Ovary (tissue), 10 donors: ENCODE results near the gene FAM3A. TPM values are rescaled to one million over a fixed set of nuclear protein-coding genes. Genes with fewer than 3 reads are reported as not detected.
"Not testable (repeated sequence)": the region's sequence is repeated elsewhere in the genome, so short reads cannot be mapped to it uniquely, and the experiment has no call there.

Experiments
- DNase-seq, 5 donors: peaks; one replicate each; pipeline ENCODE4 v3.0.0-alpha.2; 2019 to 2020
- H3K27ac ChIP-seq, 2 donors: fragments of 200-600 bp; one replicate each; pipeline versions ENCODE4 v1.5.1 to v1.8.0; 2019 to 2022
- H3K27me3 ChIP-seq: fragments of 200-600 bp; one replicate; pipeline ENCODE4 v1.8.0; 2022
- H3K36me3 ChIP-seq: fragments of 200-600 bp; sonication (generic); one replicate; pipeline ENCODE4 v1.5.1; 2019
- H3K4me1 ChIP-seq: one replicate; pipeline ENCODE4 v1.8.1; 2013; ENCODE audit warnings: mild to moderate bottlenecking, moderate library complexity; ENCODE audit not compliant: insufficient read depth
- H3K4me3 ChIP-seq: fragments of 200-600 bp; sonication (generic); one replicate; pipeline ENCODE4 v1.5.1; 2017
- H3K9me3 ChIP-seq, 2 donors: fragments of 200-600 bp in 1 of 2; sonication (generic) in 1 of 2; one replicate each; pipeline versions ENCODE4 v1.5.1 to v1.8.1; 2013 to 2019; ENCODE audit warnings: mild to moderate bottlenecking in 1 of 2, moderate library complexity in 1 of 2
- EP300 ChIP-seq: sonication (generic); formaldehyde crosslinking; IDR thresholded peaks from one replicate; pipeline ENCODE4 v1.6.1; 2017; ENCODE audit warnings: antibody characterized with exemption
- POLR2A ChIP-seq: fragments of 450-650 bp; IDR thresholded peaks from one replicate; pipeline ENCODE4 v1.6.1; 2017; ENCODE audit warnings: antibody characterized with exemption, mild to moderate bottlenecking, moderate library complexity
- WGBS, 3 donors: extraction: QIAGEN DNeasy Blood & Tissue Kit in 1 of 3; methylation state at CpG; one replicate each; pipeline versions ENCODE4 v1.1.5 to v1.1.7; 2013 to 2017; 5-methylcytosine and 5-hydroxymethylcytosine counted together
- intact Hi-C, 4 donors: fragments of 100-400 bp; cut with DNase I; formaldehyde crosslinking; loops; one replicate each; pipeline versions ENCODE4 v1.11.0 to v1.15.1; 2022 to 2023
- long read RNA-seq, 3 donors: library from polyadenylated mRNA in 2 of 3; unstranded in 2 of 3; transcript quantifications; one replicate each; pipeline ENCODE4 v2.0.0 and lab custom pipeline, GENCODE V29; 2021 to 2026
- polyA plus RNA-seq, 2 donors: library from polyadenylated mRNA; stranded (reverse); fragments of 200-250 nt in 1 of 2; fragments of 350-450 nt in 1 of 2; fragmentation: Illumina TruSeq in 1 of 2; extraction: RNeasy Lipid Tissue Mini Kit (QIAGEN cat#74804) in 1 of 2; gene quantifications; one replicate each; pipeline ENCODE4 v1.2.3, GENCODE V29; 2013 to 2014
- total RNA-seq, 7 donors: library from RNA; depleted of rRNA in 2 of 7; stranded (reverse); fragments of >200 nt in 2 of 7; fragmentation: NEBNext Ultra II Directional in 3 of 7; extraction: Animal tissue kit (Norgen Biotek cat#: 25700) in 3 of 7; gene quantifications; one replicate each; pipeline versions ENCODE4 v1.1.0 to v1.2.4, GENCODE V29; 2016 to 2023
- TF ChIP-seq, protein P1 (sequence below), 3 donors: fragments of 450-650 bp in 2 of 3; fragments of 200-600 bp in 1 of 3; IDR thresholded peaks; one replicate each; pipeline versions ENCODE4 v1.5.1 to v1.8.0; 2016 to 2022; ENCODE audit warnings: antibody characterized with exemption in 3 of 3, mild to moderate bottlenecking in 1 of 3
- donor health status: DM: no; HTN: no; CAD: no; lungs with moderate emphysema.
- donor health status: DM: no; HTN: no; CAD: no.
- donor health status: Bipolar disorder and iron deficiency.
- donor health status: DM: yes; HTN: yes; CAD: no.
- donor health status: DM: no; HTN: no; CAD: no.
- donor health status: DM: yes; HTN: yes; CAD: no.

FAM3A gene, protein sequence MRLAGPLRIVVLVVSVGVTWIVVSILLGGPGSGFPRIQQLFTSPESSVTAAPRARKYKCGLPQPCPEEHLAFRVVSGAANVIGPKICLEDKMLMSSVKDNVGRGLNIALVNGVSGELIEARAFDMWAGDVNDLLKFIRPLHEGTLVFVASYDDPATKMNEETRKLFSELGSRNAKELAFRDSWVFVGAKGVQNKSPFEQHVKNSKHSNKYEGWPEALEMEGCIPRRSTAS
- total RNA-seq = 10 to 100 TPM; 34.6 to 76.8 (median 62.9) TPM
- polyA plus RNA-seq = 10 to 100 TPM in 1 of 2 donors, 1 to 10 TPM in 1; 3.6 to 81.6 TPM
- long read RNA-seq, donor 1, transcript FAM3A-202 (10 exons, 1,712 nt) = minor isoform, 95 of 570 reads
- long read RNA-seq, donor 1, transcript FAM3A-208 (8 exons, 1,763 nt) = minor isoform, 30 of 570 reads
- long read RNA-seq, donor 1, transcript FAM3A-215 (9 exons, 1,800 nt) = major isoform, 191 of 570 reads
- long read RNA-seq, donor 1, transcript FAM3A-222 (10 exons, 1,901 nt) = minor isoform, 44 of 570 reads
- long read RNA-seq, donor 1, partial matches to known transcripts = 66 of 570 reads
- long read RNA-seq, donor 1, other reads (novel, unspliced or antisense) = 103 of 570 reads
- long read RNA-seq, donor 2, partial matches to known transcripts = 0 of 7 reads
- long read RNA-seq, donor 2, other reads (novel, unspliced or antisense) = 0 of 7 reads
- long read RNA-seq, donor 3, transcript FAM3A-222 (10 exons, 1,901 nt) = minor isoform, 15 of 163 reads
- long read RNA-seq, donor 3, transcript FAM3A-215 (9 exons, 1,800 nt) = major isoform, 54 of 163 reads
- long read RNA-seq, donor 3, transcript FAM3A-208 (8 exons, 1,763 nt) = minor isoform, 10 of 163 reads
- long read RNA-seq, donor 3, transcript FAM3A-202 (10 exons, 1,712 nt) = minor isoform, 14 of 163 reads
- long read RNA-seq, donor 3, partial matches to known transcripts = 13 of 163 reads
- long read RNA-seq, donor 3, other reads (novel, unspliced or antisense) = 44 of 163 reads

DNA sequence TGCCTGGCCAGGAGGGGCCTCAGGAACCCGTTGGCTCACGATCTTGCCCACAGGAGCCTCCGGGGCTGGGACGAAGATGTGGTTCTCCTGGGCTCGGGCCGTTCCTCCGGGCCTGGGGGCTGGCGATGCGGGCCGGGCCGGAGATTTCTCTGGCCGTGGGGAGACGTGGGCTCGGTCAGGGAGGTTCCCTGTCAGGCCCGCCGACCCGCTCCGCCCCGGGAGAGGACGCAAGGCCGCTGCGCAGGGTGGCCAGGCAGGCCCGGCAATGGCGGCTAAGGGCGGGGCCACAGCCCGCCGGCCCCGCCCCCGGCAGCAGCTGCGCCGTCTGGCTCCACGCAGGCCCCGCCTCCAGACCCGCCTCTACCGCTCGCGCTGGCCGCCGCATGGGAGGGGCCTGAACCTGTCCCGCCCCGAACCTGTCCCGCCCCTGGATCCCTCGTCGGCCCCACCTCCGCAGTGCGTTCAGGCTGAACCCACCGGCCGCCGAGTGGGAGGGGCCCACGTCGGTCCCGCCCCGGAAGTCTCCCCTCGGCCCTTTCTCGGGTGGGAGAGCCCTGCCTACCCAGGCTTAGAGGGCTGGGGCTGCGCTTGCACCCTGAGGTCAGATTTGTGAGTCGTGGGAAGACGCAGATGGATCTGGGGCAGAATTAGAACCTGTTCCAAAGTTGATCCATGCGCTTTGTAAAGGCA lies at the start of gene FAM3A:
TSS of gene FAM3A (minus strand) at position 267 of the 690 bp plus-strand sequence. CDS start 460 bp downstream, outside the sequence.
- peak; percentile 93 to 95 (median 95) for DNase-seq
- 32 to 45% (median 38%) methylated on average over 42 to 59 of the region's 59 CpGs for WGBS, 3 donors

DNA sequence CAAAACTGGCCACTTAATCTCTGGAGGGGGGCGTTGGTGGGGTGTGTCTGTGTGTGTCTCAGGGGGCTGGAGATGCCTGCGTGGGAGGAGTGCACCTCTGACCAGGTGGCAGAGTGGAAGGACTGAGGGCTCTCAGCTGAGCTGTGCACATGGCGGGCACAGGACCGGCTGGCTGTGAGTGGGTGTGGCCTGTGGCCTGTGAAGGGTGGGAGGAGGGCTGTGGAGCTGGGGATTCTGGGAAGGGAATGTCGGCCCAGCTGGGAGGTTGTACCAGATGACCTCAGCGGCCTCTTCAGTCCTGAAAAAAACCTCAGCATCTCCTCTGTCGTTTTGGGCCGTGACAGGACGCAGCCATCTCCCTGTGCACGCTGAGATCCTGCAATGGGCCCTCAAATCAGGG lies 46.3 kb upstream of the FAM3A start:
- no CpG with 5 or more reads among the region's 10 CpGs for WGBS, 3 donors
- H3K9me3 ChIP-seq, DNase-seq, H3K36me3 ChIP-seq, intact Hi-C loops, H3K27me3 ChIP-seq, H3K27ac ChIP-seq, H3K4me1 ChIP-seq, H3K4me3 ChIP-seq: not testable (repeated sequence)

More for the DNA sequence above, at the start of gene FAM3A:
- no peaks in the 10 kb centered on the region for H3K36me3 ChIP-seq
- H3K9me3 ChIP-seq = no peaks in the 10 kb centered on the region
- H3K4me1 ChIP-seq = peaks cover 4% of the 10 kb centered on the region
- peak within 1 kb of the TSS; percentile 91 to 99 for H3K27ac ChIP-seq
- TF ChIP-seq EP300 (no peak), POLR2A (peak; percentile 95)
- TF ChIP-seq, protein P1, sequence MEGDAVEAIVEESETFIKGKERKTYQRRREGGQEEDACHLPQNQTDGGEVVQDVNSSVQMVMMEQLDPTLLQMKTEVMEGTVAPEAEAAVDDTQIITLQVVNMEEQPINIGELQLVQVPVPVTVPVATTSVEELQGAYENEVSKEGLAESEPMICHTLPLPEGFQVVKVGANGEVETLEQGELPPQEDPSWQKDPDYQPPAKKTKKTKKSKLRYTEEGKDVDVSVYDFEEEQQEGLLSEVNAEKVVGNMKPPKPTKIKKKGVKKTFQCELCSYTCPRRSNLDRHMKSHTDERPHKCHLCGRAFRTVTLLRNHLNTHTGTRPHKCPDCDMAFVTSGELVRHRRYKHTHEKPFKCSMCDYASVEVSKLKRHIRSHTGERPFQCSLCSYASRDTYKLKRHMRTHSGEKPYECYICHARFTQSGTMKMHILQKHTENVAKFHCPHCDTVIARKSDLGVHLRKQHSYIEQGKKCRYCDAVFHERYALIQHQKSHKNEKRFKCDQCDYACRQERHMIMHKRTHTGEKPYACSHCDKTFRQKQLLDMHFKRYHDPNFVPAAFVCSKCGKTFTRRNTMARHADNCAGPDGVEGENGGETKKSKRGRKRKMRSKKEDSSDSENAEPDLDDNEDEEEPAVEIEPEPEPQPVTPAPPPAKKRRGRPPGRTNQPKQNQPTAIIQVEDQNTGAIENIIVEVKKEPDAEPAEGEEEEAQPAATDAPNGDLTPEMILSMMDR (IDR thresholded peaks at IDR 0.05) = no peak
- no peaks in the 10 kb centered on the region for H3K27me3 ChIP-seq
- intact Hi-C loops = no loop called here
- peak within 1 kb of the TSS; percentile 53 for H3K4me3 ChIP-seq

DNA sequence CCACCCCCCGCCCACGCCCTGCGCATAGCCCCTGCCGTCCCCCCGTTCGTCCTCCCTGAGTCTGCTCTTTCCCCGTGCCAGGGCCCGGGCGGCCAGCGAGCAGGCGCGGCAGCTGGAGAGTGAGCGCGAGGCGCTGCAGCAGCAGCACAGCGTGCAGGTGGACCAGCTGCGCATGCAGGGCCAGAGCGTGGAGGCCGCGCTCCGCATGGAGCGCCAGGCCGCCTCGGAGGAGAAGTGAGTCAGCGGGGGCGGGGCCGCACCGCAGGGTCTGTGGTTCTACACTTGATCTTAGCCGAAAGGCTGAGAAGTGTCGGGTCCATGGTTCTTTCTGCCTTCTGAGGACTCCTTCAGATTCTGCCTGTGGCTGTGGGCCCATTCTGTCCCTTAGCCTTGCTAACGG lies 44.3 kb upstream of the FAM3A start:
- H3K4me3 ChIP-seq, intact Hi-C loops, H3K9me3 ChIP-seq, H3K27ac ChIP-seq, H3K27me3 ChIP-seq, DNase-seq, H3K36me3 ChIP-seq, H3K4me1 ChIP-seq: not testable (repeated sequence)
- WGBS, 3 donors = 76% methylated on average over 13 of the region's 31 CpGs; no CpG with 5 or more reads in 2 of the 3 donors

DNA sequence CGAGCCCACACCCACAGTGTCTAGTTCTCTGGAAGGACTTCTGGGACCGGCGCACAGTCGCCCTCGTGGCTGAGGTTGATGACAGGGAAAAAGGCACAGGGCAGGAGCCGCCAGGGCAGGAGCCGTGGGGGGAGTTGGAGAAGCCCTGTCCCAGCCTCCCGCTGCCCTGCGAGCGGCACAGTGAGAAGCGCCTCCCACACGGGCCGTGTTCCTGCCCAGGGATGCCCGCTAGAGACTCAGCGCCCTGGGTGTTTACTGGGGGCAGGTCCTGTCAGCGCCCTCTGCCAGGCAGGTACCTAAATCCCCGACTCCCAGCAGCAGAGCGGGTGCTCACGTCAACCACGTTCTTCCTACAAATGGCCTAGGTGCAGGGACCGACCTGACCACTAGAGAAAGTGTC lies 42.9 kb upstream of the FAM3A start:
- H3K4me3 ChIP-seq, H3K9me3 ChIP-seq, H3K4me1 ChIP-seq, DNase-seq, H3K27ac ChIP-seq, H3K36me3 ChIP-seq, intact Hi-C loops, H3K27me3 ChIP-seq: not testable (repeated sequence)
- WGBS, 3 donors = 91% methylated on average over 10 of the region's 21 CpGs; no CpG with 5 or more reads in 2 of the 3 donors

DNA sequence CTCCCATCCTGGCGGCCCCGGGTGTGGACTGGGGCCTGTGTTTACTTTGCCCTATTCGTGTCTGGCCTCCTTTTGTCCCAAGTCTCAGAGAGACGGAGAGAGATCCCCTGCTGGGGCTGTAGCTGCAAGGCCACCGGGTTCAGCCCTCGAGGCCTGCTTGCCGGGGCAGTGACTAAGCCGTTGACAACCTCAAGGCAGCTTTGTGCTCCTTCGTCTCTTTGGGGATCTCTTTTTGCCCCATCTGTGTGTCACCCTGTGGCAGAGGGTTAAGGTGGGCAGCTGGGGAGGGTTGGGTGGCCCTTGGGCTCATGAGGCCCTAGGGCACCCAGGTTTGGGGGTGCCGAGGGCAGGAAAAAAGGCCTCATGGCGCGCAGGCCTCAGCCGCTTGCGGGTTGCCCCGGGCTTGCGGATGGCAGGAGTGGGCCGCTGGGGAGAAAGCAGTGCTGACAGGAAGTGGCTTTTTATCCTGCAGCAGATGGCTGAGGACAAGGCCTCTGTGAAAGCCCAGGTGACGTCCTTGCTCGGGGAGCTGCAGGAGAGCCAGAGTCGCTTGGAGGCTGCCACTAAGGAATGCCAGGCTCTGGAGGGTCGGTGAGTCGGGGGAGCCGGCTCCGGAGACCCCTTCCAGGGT lies 42.1 kb upstream of the FAM3A start:
- not testable (repeated sequence) for H3K9me3 ChIP-seq

DNA sequence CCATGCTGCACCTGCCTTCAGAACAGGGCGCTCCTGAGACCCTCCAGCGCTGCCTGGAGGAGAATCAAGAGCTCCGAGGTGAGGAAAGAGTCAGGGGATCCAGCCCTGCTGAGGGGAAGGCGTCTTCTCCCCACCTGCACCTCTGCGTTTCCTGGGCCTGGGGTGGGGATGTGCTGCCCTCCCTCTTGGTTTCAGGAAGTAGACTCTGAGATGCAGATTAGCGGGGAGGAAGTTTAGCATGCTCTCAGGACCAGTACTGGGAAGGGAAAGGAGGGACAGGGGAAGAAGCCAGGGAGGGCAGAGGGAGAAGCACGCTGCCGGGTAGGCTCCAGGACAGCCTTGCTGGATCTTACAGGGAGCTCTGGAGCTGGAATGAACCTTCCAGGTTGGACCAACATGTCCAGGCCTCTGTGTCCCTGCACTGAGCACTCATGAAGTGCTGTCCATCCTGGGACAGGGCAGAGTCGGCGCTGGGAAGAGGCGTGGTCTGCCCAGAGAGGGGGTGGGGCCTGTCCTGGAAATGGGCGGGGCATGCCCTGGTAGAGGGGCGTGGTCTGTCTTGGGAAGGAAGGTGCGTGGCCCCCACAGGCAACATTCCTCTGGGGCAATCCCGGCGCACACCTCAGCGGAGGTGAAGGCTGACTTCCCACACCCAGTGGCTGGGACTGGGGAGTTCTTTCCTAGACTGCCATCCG lies 36.2 kb upstream of the FAM3A start:
- H3K36me3 ChIP-seq, intact Hi-C loops, DNase-seq, H3K27me3 ChIP-seq, H3K9me3 ChIP-seq, H3K4me3 ChIP-seq, H3K27ac ChIP-seq, H3K4me1 ChIP-seq: not testable (repeated sequence)
- WGBS, 3 donors = 85 to 88% (median 86%) methylated on average over 8 to 12 of the region's 18 CpGs

More for the DNA sequence above, 42.1 kb upstream of the FAM3A start:
- H3K36me3 ChIP-seq, H3K4me3 ChIP-seq, H3K4me1 ChIP-seq, DNase-seq, H3K27me3 ChIP-seq, intact Hi-C loops, H3K27ac ChIP-seq: not testable (repeated sequence)
- 78 to 82% methylated on average over 4 to 5 of the region's 24 CpGs; no CpG with 5 or more reads in 1 of the 3 donors for WGBS, 3 donors
